ENCODE data around the gene COPRS.

The COPRS gene

DNA sequence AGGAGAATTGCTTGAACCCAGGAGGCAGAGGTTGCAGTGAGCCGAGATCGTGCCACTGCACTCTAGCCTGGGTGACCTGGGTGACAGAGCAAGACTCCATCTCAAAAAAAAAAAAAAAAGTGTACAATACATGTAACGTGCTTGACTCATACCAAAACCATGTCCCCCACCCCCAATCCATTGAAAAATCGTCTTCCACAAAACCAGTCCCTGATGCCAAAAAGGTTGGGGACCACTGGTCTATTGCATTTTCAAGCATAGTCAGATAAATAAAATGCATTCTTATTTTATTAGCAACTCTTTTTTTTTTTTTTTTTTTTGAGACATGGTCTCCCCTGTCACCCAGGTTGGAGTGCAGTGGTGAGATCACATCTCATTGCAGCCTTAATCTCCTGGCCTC, 52.1 kb downstream of the COPRS start:
- DNase-seq: peak; percentile 83

DNA sequence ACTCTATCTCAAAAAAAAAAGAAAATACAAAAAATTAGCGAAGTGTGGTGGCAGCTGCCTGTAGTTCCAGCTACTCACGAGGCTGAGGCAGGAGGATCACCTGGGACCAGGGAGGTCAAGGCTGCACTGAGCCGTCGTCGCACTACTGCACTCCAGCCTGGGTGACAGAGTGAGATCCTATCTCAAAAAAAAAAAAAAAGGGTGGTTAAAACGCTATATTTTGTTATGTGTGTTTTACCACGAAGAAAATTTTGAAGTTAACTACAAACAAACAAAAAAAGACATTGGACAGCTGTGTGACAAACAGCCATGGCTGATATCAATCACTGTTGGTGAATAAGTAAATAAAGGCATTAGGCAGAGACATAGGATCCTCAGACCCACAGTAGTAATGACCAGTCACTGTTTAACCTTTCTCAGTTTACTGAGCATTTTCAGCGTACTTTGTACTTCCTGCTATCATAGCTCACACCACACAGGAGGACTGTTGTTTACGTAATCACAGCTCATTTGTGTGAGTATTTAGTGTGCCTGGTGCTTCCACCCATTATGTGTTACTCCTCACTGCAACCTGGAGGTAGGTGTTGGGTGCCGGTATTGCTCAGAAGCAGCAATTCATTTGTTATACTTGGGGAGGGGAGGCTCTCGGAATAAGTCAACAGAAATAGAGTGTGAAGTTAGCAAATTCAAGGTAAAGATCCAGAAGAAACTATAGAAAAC, 55.4 kb downstream of the COPRS start:
- DNase-seq: no peak

DNA sequence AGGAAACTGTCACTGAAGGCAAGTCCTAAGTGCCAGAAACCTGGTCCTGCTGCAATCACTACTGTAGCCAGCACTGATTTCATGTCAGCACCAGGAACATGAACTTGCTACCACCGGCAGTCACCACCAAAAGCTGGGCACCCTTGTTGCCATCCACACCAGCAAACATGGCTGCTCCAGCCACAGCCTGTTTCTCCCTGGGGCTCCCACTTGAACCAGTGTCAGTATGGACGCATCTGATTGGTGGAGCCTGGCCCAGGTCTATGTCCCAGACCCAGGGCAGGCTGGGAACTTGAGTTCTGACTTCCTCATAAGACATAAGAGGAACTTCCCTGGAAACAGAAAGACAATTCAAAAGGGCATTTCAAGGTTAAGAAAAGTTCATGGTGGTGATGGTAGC, 56.5 kb downstream of the COPRS start:
- DNase-seq: no peak
